NCI-H2107 treated with DMSO at 0.1 percent for 48 hours (cell line): ENCODE results near the gene COL4A2.

Source experiments
- DNase-seq: peaks from one replicate; lab custom pipeline; 2025; ENCODE audit not compliant: unreplicated experiment; lab: John Stamatoyannopoulos, UW

Gene COL4A2

DNA sequence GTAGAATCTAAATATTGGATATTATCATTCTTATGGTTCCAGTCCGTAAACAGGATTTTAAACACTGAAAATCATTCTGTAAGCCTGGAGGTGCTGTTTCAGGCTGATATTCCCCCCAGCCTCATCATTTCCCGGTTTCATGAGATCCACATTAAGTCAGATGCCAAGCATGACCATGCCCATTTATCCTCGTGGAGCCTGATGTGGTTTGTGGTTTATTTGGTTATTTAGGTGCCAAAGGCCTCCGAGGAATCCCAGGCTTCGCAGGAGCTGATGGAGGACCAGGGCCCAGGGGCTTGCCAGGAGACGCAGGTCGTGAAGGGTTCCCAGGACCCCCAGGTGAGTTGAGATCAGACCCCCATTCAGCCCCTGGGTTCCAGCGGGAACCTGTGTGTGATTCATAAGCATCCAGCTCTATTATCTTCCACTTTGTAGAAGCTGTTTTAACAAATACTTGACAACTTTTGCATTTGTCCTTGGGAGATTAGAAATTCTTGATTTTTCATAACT is 162.0 kb downstream of the COL4A2 start:
- no peak for DNase-seq

DNA sequence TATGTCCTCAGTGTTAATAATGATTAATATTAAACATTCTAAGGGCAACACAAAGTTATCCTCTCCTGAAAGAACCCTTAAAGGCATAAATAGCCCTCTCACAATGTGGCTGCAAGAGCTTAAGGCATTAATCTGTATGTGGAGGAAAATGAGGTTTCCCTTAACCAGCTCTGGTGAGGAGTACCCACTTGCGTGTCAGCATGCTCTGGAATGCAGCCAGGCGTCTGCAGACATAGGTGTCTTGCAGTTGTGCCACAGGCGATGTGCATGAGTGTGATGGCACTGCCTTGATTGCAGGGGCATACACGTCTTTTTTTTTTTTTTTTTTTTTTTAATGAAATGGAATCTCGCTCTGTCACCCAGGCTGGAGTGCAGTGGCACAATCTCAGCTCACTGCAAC is 162.5 kb downstream of the COL4A2 start:
- DNase-seq: no peak

DNA sequence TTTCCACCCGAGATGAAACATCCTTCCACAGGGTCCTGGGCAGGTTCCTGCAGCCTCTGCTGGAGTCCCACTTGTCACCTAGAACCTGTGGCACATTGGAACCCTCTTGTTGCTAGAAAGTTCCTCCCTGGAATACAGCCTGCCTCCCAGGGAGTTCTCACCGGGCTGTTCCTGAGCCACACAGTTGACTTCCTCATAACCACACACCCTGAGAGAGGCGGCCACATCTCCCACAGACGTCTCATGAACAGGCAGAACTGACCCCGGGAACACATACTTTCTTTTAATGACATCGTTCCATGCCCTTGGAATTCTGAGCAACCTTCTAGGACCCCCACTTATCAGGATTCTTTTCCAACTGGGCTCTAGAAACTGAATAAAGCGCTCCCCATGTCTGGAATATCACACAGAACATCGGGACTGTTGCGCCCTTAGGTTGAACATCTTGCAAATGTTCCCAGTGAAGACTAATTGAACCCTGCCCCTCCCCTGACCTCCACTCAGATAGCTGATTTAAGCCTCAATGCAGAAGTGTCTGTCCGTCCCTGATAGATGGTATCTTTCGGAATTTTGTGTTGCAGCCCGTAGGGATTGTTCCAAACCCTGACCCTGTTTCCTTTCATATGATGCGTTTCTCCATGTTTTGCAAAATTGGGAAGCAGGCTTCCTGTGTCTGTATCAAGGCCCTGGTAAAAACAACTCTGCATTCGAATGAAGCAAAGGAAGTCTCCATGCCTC is 163.4 kb downstream of the COL4A2 start:
- no peak for DNase-seq

DNA sequence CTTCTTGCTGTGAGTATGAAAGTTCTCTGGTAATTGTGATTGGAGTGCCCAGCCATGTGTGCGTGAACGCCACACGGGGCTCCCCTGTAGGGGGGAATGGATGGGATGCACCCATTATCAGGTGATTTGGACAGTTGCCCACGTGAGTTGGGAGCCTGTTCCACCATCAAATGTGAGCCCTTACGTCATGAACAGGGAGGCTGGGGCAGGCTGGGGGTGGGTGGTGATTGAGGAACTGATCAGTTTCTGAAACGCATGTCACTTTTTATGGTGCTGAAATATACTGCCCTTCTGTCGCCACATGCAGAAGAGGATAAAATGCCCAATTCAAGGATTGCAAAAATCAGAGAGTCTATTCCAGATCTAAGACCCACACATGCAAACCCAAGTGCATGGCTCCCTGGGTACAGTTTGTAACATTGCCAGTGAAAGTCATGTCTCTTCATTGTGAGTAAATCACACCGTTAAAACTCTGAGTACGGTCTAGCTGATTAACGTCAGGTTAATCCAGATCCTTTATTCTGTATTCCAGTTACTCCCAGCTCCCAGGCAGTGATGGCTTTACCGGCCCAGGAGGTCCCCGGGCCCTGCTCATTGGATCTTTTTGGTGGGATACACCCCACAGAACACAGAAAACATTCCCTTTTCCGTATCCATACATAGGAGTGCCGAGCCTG is 164.2 kb downstream of the COL4A2 start:
- DNase-seq: no peak

DNA sequence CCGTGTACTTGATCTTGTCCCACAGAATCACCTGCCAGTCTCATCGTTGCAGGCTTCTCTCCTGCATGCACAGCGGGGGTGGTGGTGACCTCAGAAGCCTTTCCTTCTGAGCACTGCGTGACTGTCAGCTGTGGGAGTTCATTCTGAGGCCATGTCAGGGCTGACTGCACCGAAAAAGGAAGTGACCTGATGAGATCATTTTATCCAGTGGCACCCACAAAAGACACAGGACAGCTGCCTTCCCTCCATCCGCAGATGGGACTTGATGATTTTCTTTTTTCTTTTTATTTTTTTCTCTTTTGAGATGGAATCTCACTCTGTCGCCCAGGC is 164.7 kb downstream of the COL4A2 start:
- no peak for DNase-seq

DNA sequence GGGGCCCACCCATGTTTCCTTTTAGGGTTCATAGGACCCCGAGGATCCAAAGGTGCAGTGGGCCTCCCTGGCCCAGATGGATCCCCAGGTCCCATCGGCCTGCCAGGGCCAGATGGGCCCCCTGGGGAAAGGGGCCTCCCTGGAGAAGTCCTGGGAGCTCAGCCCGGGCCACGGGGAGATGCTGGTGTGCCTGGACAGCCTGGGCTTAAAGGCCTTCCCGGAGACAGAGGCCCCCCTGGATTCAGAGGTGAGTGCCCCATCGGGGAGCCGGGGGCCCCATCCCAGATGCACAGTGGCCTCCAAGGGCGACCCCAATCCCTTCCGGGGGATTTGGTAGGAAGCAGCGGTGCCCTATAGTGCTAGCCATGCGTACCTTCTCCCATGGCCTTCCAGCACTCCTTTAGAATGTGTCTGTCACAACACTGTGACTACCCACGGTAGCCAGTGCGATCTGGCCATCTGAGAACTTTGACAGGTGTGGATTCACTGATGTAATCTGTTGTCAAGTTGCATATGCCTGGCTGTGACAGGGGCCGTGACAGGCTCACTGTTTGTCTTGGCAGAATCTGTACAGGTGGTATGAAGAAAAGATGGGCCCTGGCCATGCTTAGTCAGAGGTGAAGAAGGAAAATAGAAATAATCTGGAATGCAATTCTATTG is 165.9 kb downstream of the COL4A2 start:
- DNase-seq: peak; percentile 30

DNA sequence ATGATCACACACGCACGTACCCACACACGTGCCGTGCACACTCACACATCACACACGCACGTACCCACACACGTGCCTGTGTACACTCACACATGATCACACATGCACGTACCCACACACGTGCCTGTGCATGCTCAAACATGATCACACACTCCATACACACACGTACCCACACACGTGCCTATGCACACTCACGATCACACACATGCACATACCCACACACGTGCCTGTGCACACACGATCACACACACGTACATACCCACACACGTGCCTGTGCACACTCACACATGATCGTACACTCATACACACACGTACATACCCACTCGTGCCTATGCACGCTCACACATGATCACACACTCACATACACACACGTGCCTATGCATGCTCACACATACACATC is 167.6 kb downstream of the COL4A2 start:
- DNase-seq: no peak

DNA sequence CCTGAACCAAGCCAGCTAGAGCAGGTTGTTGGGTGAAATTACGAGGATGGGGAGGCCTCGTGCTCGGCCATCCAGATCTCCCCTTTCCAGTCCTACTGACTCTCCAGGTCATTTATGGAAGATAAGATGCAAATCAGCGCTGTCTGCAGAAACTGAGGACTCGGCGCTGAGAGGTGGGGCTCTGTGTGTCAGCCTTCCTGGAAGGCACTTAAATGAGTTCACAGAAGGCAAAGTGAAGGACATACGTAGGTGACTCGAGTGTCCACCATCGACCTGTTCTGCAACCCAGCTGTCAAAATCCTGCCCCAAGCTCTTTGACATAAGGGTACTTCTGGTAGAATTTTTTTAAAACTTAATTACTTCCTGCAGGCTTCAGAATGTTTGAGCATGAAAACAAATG is 168.0 kb downstream of the COL4A2 start:
- no peak for DNase-seq

DNA sequence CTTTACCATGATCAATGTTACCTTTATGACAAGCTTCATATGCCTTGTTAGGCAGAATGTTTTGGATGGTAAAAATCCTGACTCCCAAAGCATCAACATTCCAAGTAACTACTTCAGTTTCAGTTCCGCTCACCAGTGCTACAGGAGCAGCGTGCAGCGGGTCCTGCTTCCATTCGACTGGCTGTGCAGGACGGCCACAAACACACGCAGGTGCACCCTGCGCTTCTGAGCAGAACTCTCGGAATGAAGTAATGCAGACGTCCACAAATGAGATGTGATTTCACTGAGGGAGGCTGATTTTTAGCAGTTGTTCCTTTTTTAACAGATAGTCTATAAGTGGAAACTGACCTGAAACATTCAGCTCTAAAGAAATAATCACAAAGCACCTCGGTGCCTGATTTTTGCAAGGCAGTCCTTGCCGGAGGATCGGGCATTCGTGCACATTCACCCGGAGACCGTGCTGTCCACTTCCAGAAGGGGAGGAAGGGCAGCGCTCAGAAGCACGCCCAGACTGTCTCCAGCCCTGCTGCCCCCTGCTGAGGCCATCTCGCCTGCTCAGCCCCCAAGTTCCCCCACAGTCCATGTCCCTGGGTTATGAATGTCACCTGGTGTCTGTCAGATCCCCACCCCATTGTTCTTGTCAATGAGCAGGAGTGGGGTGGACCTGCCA is 168.6 kb downstream of the COL4A2 start:
- DNase-seq: no peak

DNA sequence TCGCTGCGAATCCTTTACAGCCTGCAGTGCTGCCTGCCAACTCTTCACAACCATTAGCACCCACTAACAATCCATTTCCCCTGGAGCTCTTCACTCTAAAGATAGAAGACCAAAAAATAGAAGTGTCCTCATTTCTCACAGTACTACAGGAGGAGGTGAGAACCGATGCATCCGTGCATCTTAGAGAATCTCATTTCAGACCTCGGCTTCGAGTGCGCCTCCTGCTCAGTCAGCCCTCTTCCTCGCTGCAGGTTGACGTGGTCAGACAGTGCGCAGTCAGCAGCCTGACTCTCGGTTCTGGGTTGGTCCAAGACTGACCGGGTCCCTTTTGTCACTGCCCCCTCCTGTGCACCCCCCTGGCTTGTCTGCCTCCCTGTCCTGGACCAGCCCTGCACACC is 169.1 kb downstream of the COL4A2 start:
- DNase-seq: no peak

DNA sequence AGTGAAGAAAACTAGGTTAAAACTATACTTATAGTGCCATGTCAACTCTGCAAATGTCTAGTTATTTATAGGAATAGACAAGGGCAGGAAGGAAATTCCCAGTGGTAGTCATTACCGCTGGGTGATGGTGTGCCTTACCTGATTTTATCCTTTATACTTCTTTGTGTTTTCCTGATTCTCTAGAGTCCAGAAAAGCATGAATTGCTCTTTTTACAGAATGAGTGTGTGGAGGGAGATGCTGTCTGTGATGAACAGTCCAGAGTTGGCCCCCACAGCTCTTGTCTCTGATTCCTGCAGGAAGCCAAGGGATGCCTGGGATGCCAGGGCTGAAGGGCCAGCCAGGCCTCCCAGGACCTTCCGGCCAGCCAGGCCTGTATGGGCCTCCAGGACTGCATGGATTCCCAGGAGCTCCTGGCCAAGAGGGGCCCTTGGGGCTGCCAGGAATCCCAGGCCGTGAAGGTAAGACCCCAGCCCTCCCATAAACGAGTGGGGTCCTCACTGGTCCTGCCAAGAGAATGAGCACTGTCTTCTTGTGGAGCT is 170.7 kb downstream of the COL4A2 start:
- no peak for DNase-seq

DNA sequence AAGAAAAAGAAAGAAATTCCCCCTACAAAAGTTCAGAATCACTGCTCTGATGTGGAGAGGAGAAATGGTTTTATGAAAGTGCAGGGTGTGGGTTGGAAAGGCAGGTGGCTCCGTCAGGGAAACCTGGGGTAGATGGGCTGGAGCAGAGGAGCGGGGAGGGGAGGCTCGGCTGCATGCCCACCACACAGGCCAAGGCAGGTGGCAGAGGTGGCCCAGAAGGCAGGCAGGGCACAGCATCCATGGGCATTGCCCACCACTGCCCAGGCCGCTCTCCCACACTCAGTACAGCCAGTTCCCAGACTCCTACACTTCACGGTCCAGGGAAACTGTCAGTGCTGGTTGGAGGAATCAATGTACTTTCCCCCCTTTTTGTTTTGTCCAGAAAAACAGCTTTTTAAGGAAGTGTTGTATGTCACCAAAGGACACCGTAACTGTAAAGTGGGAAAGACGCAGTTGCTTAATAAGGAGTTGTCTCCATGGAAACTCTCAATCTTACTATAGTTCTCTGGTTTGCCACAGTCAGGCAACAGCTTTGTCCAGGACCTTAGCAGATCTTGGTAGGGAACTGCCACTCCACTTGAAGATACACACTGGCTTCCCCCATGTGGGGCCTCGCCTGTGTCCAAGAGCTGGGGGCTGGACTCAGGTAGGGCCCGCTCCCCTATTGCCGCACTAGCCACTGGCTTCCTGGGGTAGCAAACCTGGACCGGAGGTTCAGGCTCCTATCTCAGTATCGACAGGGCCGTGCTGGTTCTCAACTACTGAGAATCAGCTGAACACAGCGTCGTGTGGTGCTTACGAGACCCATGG is 171.5 kb downstream of the COL4A2 start:
- DNase-seq: no peak

DNA sequence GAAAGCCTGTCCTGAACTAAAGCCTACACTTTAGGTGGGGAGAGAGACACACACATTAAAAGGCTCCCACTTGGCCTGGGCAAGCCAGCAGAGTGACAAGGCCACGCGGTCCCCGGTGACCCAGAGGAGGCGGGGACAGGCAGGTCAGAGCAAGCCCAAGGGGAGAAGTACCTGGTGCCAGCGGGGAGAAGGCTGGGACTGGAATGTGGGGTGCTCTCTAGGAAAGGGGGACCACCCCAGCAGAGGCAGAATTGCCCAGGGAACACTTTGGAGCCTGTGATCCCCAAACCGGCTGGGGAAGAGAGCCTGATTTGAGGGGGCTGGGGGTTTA is 172.1 kb downstream of the COL4A2 start:
- DNase-seq: no peak

DNA sequence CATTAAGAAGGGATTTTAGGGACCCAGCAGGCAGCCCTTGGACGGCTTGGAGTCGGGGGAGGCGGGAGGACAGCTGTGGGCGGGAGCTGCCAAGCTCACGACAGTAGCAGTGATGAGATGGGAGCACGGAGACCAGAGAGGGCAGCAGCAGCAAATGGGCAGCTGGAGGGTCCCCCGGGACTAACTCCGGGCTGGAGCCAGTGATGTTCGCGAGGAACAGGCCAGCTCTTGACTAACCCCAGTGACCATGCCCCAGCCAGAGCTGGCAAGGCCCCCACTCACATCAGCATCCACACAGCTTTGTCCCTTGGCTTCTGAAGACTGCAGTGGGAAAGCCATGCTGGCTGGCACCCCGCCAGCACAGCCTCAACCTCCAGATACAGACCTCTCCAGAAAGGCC is 172.6 kb downstream of the COL4A2 start:
- DNase-seq: no peak

DNA sequence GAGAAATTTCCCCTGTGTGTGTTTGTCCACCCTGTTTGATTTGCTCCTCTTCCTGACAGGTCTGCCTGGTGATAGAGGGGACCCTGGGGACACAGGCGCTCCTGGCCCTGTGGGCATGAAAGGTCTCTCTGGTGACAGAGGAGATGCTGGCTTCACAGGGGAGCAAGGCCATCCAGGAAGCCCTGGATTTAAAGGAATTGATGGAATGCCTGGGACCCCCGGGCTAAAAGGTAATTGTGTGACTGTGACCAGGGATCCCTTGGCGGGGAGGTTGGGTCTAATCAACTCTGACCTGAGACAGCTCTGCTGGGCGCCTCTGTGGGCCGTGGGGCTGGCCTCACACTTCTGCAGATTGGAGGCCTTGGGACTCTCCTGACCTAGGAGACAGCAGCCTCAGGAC is 173.1 kb downstream of the COL4A2 start:
- no peak for DNase-seq

DNA sequence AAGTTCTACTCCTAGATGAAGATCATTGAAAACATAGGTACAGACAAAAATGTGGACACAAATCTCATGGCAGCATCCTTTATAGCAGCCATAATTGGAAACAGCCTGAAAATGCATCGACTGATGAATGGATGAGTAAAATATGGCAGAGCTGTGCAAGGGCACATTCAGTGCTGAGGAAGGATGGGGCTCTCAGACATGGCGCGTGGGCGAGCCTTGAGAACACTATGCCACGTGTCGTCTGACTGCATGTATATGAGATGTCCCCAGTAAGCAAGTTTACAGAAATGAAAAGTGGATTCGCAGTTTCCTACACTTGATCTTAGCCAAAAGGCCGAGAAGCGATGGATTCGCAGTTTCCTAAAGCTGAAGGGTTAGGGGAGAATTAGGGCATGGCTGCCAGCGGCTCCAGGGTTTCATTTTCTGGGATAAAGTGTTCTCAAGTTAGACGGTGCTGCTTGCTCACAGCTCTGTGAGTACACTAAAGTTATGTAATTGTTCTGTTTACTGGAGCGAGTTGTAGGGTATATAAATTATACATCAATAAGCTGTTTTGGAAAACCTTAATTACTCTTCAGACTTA is 176.4 kb downstream of the COL4A2 start:
- no peak for DNase-seq

DNA sequence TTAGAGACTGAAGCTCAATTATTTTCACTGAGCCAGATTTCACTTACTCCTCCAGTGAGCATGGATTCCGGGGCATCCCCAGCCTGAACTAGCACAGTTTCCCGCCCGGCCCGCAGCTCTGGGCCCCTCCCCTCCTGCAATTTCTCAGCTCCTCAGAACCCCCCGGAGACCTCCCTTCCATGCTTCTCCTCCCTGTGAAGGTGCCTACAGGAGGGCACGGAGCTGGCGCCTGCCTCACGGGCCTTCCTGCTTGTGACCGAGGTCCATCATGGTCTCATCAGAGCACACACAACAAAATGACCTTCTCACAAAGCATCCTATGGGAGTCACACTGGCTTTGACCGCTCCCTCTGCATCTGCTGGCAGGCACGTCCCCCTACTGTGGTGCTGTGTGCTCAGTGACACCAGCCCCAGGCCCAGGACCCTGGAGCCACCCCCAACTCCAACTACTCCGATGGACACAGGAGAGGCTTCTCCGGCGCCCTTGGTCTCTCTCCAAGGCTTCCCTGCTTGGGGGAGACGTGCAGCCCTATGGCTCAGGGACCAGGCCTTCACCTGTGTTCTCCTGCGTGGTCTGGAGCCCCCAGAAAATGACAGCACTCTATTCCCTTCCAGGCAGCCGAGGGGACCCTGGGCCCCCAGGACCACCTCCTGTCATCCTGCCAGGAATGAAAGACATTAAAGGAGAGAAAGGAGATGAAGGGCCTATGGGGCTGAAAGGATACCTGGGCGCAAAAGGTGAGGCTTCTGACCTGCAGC is 177.4 kb downstream of the COL4A2 start:
- DNase-seq: no peak

DNA sequence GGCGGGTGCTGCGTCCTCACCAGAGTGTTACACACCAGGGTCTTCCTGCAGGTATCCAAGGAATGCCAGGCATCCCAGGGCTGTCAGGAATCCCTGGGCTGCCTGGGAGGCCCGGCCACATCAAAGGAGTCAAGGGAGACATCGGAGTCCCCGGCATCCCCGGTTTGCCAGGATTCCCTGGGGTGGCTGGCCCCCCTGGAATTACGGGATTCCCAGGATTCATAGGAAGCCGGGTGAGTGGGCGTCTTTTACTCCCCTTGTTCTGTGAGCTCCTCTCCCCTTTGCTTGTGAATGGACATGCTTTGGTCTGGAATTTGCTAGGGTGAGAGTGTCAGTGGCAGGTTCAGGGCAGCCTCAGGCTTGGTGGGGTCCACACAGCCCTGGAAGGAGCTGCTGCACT is 178.5 kb downstream of the COL4A2 start:
- DNase-seq: no peak

DNA sequence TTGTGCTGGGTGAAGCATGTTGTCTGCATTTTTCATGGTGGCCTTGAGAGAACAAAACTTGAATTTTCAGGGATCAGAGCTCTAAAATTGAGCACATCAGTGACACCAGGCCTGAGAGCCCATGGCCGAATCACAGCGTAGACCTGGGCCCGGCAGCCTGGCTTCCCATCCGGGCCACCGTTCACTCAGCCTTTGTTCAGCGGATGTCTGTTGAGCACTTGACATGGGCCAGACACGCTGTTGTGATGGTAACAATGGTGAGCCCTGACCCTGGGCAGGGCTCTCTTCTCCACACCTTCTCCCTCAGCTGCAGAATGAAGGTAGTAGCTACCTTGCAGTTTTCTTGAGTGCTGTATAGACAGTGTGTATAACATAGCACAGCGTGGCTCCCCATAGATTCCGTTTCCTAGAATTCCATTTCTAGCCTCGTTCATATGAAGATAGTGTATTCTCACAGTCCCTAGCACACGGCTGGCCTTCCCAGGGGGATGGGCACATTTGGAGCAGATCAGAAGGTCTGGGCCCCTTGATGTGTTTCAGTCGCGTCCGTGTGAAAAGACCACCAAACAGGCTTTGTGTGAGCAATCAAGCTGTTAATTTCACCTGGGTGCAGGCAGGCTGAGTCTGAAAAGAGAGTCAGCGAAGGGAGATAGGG is 179.1 kb downstream of the COL4A2 start:
- no peak for DNase-seq
